HG02870 (cell line): ENCODE results near the gene COX19.

ENCODE experiments used
- ATAC-seq: cut with Tn5 transposase; IDR thresholded peaks from one replicate; pipeline ENCODE4 v1.9.1; 2021; ENCODE audit warnings: mild to moderate bottlenecking, moderate library complexity; ENCODE audit not compliant: unreplicated experiment

COX19 gene

GRCh38 chr7:917255-918117, 57.9 kb downstream of the COX19 start:
- ATAC-seq, result no peak

GRCh38 chr7:916291-916941, 58.9 kb downstream of the COX19 start:
- no peak for ATAC-seq
